Measurements from ENCODE around the gene CIBAR2.

DNA sequence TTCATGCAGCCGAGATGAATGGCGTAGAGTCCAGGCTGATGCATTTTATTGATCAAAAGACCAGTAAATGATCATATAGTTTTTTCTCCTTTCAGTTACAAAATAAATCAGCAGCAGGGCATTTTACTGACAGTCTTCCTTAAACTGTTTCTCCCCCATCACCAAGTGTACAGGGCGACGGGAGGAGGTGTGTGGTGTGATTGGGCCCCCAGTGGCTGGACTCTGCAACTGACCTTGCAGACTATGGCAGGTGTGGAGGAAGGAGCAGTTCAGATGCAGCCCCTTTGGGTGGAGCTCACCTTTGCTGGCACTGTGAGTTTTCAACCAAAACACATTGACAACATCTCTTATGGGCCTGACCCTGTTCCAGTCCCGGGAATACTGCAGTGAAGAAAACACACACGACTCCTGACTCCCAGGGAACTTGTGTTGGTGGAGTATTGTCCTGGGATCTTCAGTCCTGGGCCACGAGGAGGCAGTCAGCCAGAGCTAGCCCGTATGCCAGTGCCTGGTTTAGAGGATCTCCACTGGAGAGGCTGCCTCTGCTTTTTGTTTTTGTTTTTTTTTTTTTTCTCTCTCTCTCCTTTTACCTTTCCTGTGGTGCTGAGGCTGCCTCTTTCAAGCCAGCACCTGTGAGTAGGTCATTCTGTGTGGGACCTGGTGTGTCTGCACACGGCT, 54.9 kb downstream of the CIBAR2 start:
- TF ChIP-seq POLR2A (IDR thresholded peaks at IDR 0.05): no peak
- TF ChIP-seq, protein P1, sequence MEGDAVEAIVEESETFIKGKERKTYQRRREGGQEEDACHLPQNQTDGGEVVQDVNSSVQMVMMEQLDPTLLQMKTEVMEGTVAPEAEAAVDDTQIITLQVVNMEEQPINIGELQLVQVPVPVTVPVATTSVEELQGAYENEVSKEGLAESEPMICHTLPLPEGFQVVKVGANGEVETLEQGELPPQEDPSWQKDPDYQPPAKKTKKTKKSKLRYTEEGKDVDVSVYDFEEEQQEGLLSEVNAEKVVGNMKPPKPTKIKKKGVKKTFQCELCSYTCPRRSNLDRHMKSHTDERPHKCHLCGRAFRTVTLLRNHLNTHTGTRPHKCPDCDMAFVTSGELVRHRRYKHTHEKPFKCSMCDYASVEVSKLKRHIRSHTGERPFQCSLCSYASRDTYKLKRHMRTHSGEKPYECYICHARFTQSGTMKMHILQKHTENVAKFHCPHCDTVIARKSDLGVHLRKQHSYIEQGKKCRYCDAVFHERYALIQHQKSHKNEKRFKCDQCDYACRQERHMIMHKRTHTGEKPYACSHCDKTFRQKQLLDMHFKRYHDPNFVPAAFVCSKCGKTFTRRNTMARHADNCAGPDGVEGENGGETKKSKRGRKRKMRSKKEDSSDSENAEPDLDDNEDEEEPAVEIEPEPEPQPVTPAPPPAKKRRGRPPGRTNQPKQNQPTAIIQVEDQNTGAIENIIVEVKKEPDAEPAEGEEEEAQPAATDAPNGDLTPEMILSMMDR (IDR thresholded peaks at IDR 0.05): peak in 4 of 6 experiments; percentile 4 to 40 (median 31)

Data from Peyer's patch (tissue), 4 donors.